Ishikawa (cell line): Measurements from ENCODE around the gene TRIM3.

Source experiments
- CREB1 ChIP-seq: IDR thresholded peaks from 2 replicates; pipeline ENCODE4 v1.6.1; 2012; ENCODE audit warnings: low read depth
- MAX ChIP-seq: IDR thresholded peaks from 2 replicates; pipeline ENCODE4 v1.6.1; 2012
- RAD21 ChIP-seq: IDR thresholded peaks from 2 replicates; pipeline ENCODE4 v1.6.1; 2012; ENCODE audit warnings: low read depth
- REST ChIP-seq: IDR thresholded peaks from 2 replicates; pipeline ENCODE4 v1.6.1; 2012; ENCODE audit warnings: low read depth, mild to moderate bottlenecking
- YY1 ChIP-seq: IDR thresholded peaks from 2 replicates; pipeline ENCODE4 v1.6.1; 2012; ENCODE audit warnings: low read depth

- TF ChIP-seq RAD21 (no peak), YY1 (no peak), REST (no peak), MAX (no peak), CREB1 (no peak)
These were observed 43.1 kb upstream of the TRIM3 start for GRCh38 chr11:6516865-6517264.
